PC-9 (cell line): ENCODE results near the gene RBM15.

ENCODE experiments used
- EZH2 ChIP-seq: fragments of 200-600 bp; sonication (generic); IDR thresholded peaks from 2 replicates; pipeline ENCODE4 v1.8.0; 2017; ENCODE audit warnings: antibody characterized with exemption, low read depth
- TF ChIP-seq, protein P1 (sequence below): fragments of 200-600 bp; sonication (generic); conservative IDR thresholded peaks from 2 replicates; pipeline ENCODE4 v1.6.1; 2017; ENCODE audit warnings: mixed run types, antibody characterized with exemption, mild to moderate bottlenecking, moderate library complexity

DNA sequence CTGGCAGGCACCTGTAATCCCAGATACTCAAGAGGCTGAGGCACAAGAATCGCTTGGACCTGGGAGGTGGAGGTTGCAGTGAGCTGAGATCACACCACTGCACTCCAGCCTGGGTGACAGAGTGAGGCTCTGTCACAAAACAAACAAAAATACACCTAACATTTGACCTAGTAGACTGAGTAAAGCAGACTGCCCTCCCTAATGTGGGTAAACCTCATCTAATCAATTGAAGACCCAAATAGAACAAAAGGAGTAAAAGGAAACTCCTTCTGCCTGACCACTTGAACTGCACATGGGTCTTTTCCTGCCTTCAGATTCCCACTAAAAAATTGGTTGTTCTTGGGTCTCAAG, 19.0 kb upstream of the RBM15 start:
- TF ChIP-seq, protein P1, sequence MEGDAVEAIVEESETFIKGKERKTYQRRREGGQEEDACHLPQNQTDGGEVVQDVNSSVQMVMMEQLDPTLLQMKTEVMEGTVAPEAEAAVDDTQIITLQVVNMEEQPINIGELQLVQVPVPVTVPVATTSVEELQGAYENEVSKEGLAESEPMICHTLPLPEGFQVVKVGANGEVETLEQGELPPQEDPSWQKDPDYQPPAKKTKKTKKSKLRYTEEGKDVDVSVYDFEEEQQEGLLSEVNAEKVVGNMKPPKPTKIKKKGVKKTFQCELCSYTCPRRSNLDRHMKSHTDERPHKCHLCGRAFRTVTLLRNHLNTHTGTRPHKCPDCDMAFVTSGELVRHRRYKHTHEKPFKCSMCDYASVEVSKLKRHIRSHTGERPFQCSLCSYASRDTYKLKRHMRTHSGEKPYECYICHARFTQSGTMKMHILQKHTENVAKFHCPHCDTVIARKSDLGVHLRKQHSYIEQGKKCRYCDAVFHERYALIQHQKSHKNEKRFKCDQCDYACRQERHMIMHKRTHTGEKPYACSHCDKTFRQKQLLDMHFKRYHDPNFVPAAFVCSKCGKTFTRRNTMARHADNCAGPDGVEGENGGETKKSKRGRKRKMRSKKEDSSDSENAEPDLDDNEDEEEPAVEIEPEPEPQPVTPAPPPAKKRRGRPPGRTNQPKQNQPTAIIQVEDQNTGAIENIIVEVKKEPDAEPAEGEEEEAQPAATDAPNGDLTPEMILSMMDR: no peak
- TF ChIP-seq EZH2: no peak
